Fibroblast of lung (primary cell): ENCODE data around the gene ADI1. TPM values are rescaled to one million over a fixed set of nuclear protein-coding genes. Genes with fewer than 3 reads are reported as not detected.

Source experiments
- DNase-seq, 2 donors: peaks; one replicate each; pipeline versions ENCODE4 v3.0.0 to v3.0.0-alpha.2; 2010; ENCODE audit warnings: low read depth in 2 of 2
- H2AFZ ChIP-seq: 2 replicates; pipeline ENCODE4 v1.5.1; 2012; ENCODE audit warnings: low read length, control low read depth, inconsistent platforms
- H3K27ac ChIP-seq: 2 replicates; pipeline ENCODE4 v1.5.1; 2011; ENCODE audit warnings: low read length, control low read depth; ENCODE audit not compliant: insufficient read depth
- H3K27me3 ChIP-seq: 2 replicates; pipeline ENCODE4 v1.5.1; 2011; ENCODE audit warnings: mild to moderate bottlenecking, low read length; ENCODE audit not compliant: control insufficient read depth, insufficient read depth
- H3K36me3 ChIP-seq: 2 replicates; pipeline ENCODE4 v1.5.1; 2011; ENCODE audit warnings: low read length; ENCODE audit not compliant: control insufficient read depth, insufficient read depth
- H3K4me1 ChIP-seq: 2 replicates; pipeline ENCODE4 v1.5.1; 2011; ENCODE audit warnings: low read length; ENCODE audit not compliant: control insufficient read depth, insufficient read depth; ENCODE audit errors: extremely low read depth
- H3K4me2 ChIP-seq: 2 replicates; pipeline ENCODE4 v1.5.1; 2011; ENCODE audit warnings: low read length, control low read depth; ENCODE audit not compliant: insufficient read depth; ENCODE audit errors: extremely low read depth
- H3K4me3 ChIP-seq, 4 experiments: fragments of 200-600 bp in 1 of 4; sonication (generic) in 1 of 4; replicated peaks in 1 of 4; 2 replicates each; pipeline ENCODE4 v1.5.1; 2011 to 2016; ENCODE audit warnings: low read length in 4 of 4, low read depth in 3 of 4, mild to moderate bottlenecking in 3 of 4, control low read depth in 2 of 4, inconsistent platforms in 1 of 4, mixed read lengths in 1 of 4; ENCODE audit not compliant: insufficient read depth in 1 of 4; ENCODE audit errors: control extremely low read depth in 1 of 4
- H3K79me2 ChIP-seq: 2 replicates; pipeline ENCODE4 v1.5.1; 2012; ENCODE audit warnings: mild to moderate bottlenecking, low read length, inconsistent platforms; ENCODE audit not compliant: control insufficient read depth, insufficient read depth
- H3K9ac ChIP-seq: 2 replicates; pipeline ENCODE4 v1.5.1; 2011; ENCODE audit warnings: mild to moderate bottlenecking, low read length, control low read depth; ENCODE audit not compliant: insufficient read depth
- H3K9me3 ChIP-seq: 2 replicates; pipeline ENCODE4 v1.5.1; 2012; ENCODE audit warnings: low read depth, low read length; ENCODE audit not compliant: control insufficient read depth, insufficient read depth
- H4K20me1 ChIP-seq: 2 replicates; pipeline ENCODE4 v1.5.1; 2011; ENCODE audit warnings: low read length; ENCODE audit not compliant: control insufficient read depth, insufficient read depth; ENCODE audit errors: extremely low read depth
- CTCF ChIP-seq, 2 donors: IDR thresholded peaks in 1 of 2; conservative IDR thresholded peaks in 1 of 2; 1 replicate in 1 of 2; 2 replicates in 1 of 2; pipeline ENCODE4 v1.5.1; 2011 to 2012; ENCODE audit warnings: low read length in 2 of 2, control low read depth in 1 of 2, inconsistent platforms in 1 of 2, low read depth in 1 of 2, mild to moderate bottlenecking in 1 of 2
- EZH2 ChIP-seq: IDR thresholded peaks from 2 replicates; pipeline ENCODE4 v1.5.1; 2012; ENCODE audit warnings: low read length, control low read depth, mild to moderate bottlenecking; ENCODE audit errors: missing control alignments
- polyA plus RNA-seq, 2 donors: library from polyadenylated mRNA; depleted of rRNA in 1 of 2; stranded (reverse) in 1 of 2; unstranded in 1 of 2; fragments of >200 nt; gene quantifications; 2 replicates each; pipeline ENCODE4 v1.2.1, GENCODE V29; 2011 to 2012; ENCODE audit warnings: missing spikeins in 1 of 2
- total RNA-seq: library from RNA; depleted of rRNA; stranded (reverse); fragments of >200 nt; gene quantifications from 2 replicates; pipeline ENCODE4 v1.2.1, GENCODE V29; 2014

Gene ADI1
- total and polyA plus RNA-seq, 2 donors (not counting 1 experiment from before 2014, with no cell fraction given) = 41.9 to 69.3 TPM

- Histone ChIP-seq H3K4me1 (no peaks in the 10 kb centered on the region), H4K20me1 (no peaks in the 10 kb centered on the region), H3K4me2 (no peak overlapping the region), H3K9ac (no peak overlapping the region), H3K9me3 (no peaks in the 10 kb centered on the region), H3K79me2 (no peaks in the 10 kb centered on the region), H3K4me3 (no peak overlapping the region), H3K27ac (no peak overlapping the region), H3K27me3 (no peaks in the 10 kb centered on the region), H2AFZ (no peak overlapping the region), H3K36me3 (no peaks in the 10 kb centered on the region)
- TF ChIP-seq EZH2 = no peak
- no peak for TF ChIP-seq CTCF (conservative IDR thresholded peaks at IDR 0.05 in 1 of 2, IDR thresholded peaks at IDR 0.05 in 1 of 2; ENCODE audit: low read depth in 1 of 2, low read length in 2 of 2)
- DNase-seq = no peak
Observed at GRCh38 chr2:3487432-3487831, 31.9 kb downstream of the ADI1 start.

- Histone ChIP-seq H3K27me3 (no peaks in the 10 kb centered on the region), H3K4me2 (no peak overlapping the region), H3K4me1 (no peaks in the 10 kb centered on the region), H3K36me3 (no peaks in the 10 kb centered on the region), H3K79me2 (no peaks in the 10 kb centered on the region), H3K4me3 (no peak overlapping the region), H3K9ac (no peak overlapping the region), H2AFZ (no peak overlapping the region), H3K27ac (no peak overlapping the region), H4K20me1 (no peaks in the 10 kb centered on the region), H3K9me3 (no peaks in the 10 kb centered on the region)
- no peak for TF ChIP-seq CTCF (conservative IDR thresholded peaks at IDR 0.05 in 1 of 2, IDR thresholded peaks at IDR 0.05 in 1 of 2; ENCODE audit: low read depth in 1 of 2, low read length in 2 of 2)
- TF ChIP-seq EZH2 = no peak
- no peak for DNase-seq
Observed at GRCh38 chr2:3487028-3487425, 32.3 kb downstream of the ADI1 start.

- Histone ChIP-seq H3K36me3 (no peaks in the 10 kb centered on the region), H2AFZ (no peak overlapping the region), H3K27me3 (no peaks in the 10 kb centered on the region), H3K9ac (no peak overlapping the region), H3K4me2 (no peak overlapping the region), H3K27ac (no peak overlapping the region), H4K20me1 (no peaks in the 10 kb centered on the region), H3K9me3 (no peaks in the 10 kb centered on the region), H3K4me3 (no peak overlapping the region), H3K79me2 (no peaks in the 10 kb centered on the region), H3K4me1 (no peaks in the 10 kb centered on the region)
- TF ChIP-seq EZH2 (no peak), CTCF (conservative IDR thresholded peaks at IDR 0.05 in 1 of 2, IDR thresholded peaks at IDR 0.05 in 1 of 2; ENCODE audit: low read depth in 1 of 2, low read length in 2 of 2) (no peak)
- no peak for DNase-seq
Observed at GRCh38 chr2:3486047-3487027, 33.0 kb downstream of the ADI1 start.
